Endothelial cell of umbilical vein (primary cell): Measurements from ENCODE around the gene XYLT1. TPM values are rescaled to one million over a fixed set of nuclear protein-coding genes. Genes with fewer than 3 reads are reported as not detected.

ENCODE experiments used
- BruUV-seq: library from RNA; stranded (reverse); fragments of 400-500 nt; replicated peaks from 2 replicates; lab custom pipeline; 2021; lab: Mats Ljungman, UMichigan
- CTCF ChIA-PET: fragments of 300-600, 350-600 bp; sonication (Branson Sonifier 250); formaldehyde crosslinking; loops from one replicate; lab custom pipeline; 2021; ENCODE audit warnings: antibody characterized with exemption, inconsistent platforms; lab: Charles Lee
- POLR2A ChIA-PET: fragments of 300-600, 350-600 bp; sonication (Branson Sonifier 250); formaldehyde crosslinking; loops from one replicate; lab custom pipeline; 2021; ENCODE audit warnings: antibody characterized with exemption, inconsistent platforms; lab: Charles Lee
- DNase-seq: peaks from one replicate; pipeline ENCODE4 v3.0.0-alpha.2; 2011; ENCODE audit warnings: low read depth, low spot score
- FAIRE-seq: peaks from 2 replicates; lab custom pipeline; 2011; peaks lifted over from hg19 to GRCh38; lab: Jason Lieb, UNC
- H2AFZ ChIP-seq: 2 replicates; pipeline ENCODE4 v1.6.0; 2012; ENCODE audit warnings: low read depth, low read length, control low read depth, inconsistent platforms
- H3K27ac ChIP-seq: 2 replicates; pipeline ENCODE4 v1.5.1; 2011; ENCODE audit warnings: low read depth, mild to moderate bottlenecking, control low read depth, low read length, moderate library complexity; ENCODE audit not compliant: insufficient read depth
- H3K27me3 ChIP-seq, 2 experiments: 2 replicates each; pipeline versions ENCODE4 v1.6.0 to v1.6.1; 2011; ENCODE audit warnings: low read length in 2 of 2, mixed read lengths in 1 of 2; ENCODE audit not compliant: control insufficient read depth in 2 of 2, insufficient read depth in 2 of 2
- H3K36me3 ChIP-seq, 2 experiments: 2 replicates in 1 of 2; 3 replicates in 1 of 2; pipeline ENCODE4 v1.5.1; 2011; ENCODE audit warnings: low read length in 2 of 2, mild to moderate bottlenecking in 1 of 2, moderate library complexity in 1 of 2; ENCODE audit not compliant: control insufficient read depth in 2 of 2, insufficient read depth in 2 of 2; ENCODE audit errors: extremely low read depth in 1 of 2
- H3K4me1 ChIP-seq: 3 replicates; pipeline ENCODE4 v1.5.1; 2011; ENCODE audit warnings: mild to moderate bottlenecking, low read length; ENCODE audit not compliant: control insufficient read depth, insufficient read depth; ENCODE audit errors: extremely low read depth
- H3K4me2 ChIP-seq: 2 replicates; pipeline ENCODE4 v1.6.1; 2011; ENCODE audit warnings: low read length, control low read depth, mixed read lengths; ENCODE audit not compliant: insufficient read depth
- H3K4me3 ChIP-seq, 3 experiments: fragments of 200-600 bp in 1 of 3; sonication (generic), shearing (Covaris generic) in 1 of 3; replicated peaks in 1 of 3; 2 replicates each; pipeline ENCODE4 v1.5.1; 2011 to 2016; ENCODE audit warnings: control low read depth in 3 of 3, low read length in 3 of 3, mild to moderate bottlenecking in 2 of 3, inconsistent platforms in 1 of 3, low read depth in 1 of 3, moderate library complexity in 1 of 3; ENCODE audit not compliant: insufficient read depth in 1 of 3
- H3K79me2 ChIP-seq: 2 replicates; pipeline ENCODE4 v1.6.0; 2012; ENCODE audit warnings: low read length, inconsistent platforms; ENCODE audit not compliant: control insufficient read depth, insufficient read depth
- H3K9ac ChIP-seq: replicated peaks from 2 replicates; pipeline ENCODE3; 2011; ENCODE audit warnings: low read length, control low read depth; ENCODE audit not compliant: insufficient read depth; ENCODE audit errors: extremely low read depth
- H3K9me1 ChIP-seq: replicated peaks from 3 replicates; pipeline ENCODE4 v1.6.0; 2011; ENCODE audit warnings: mild to moderate bottlenecking, low read length; ENCODE audit not compliant: control insufficient read depth, insufficient read depth; ENCODE audit errors: extremely low read depth
- H3K9me3 ChIP-seq: replicated peaks from 2 replicates; pipeline ENCODE4 v1.5.1; 2012; ENCODE audit warnings: low read length, inconsistent platforms; ENCODE audit not compliant: control insufficient read depth, insufficient read depth
- H4K20me1 ChIP-seq: replicated peaks from 2 replicates; pipeline ENCODE3; 2011; ENCODE audit warnings: mild to moderate bottlenecking, low read length; ENCODE audit not compliant: control insufficient read depth, insufficient read depth; ENCODE audit errors: extremely low read depth
- EZH2 ChIP-seq: IDR thresholded peaks from 2 replicates; pipeline ENCODE4 v1.6.1; 2012; ENCODE audit warnings: borderline replicate concordance, low read depth, mild to moderate bottlenecking, moderate library complexity, low read length, inconsistent platforms; ENCODE audit not compliant: severe bottlenecking
- FOS ChIP-seq: IDR thresholded peaks from 2 replicates; pipeline ENCODE4 v1.6.1; 2011; ENCODE audit warnings: mild to moderate bottlenecking, low read length, moderate library complexity, borderline replicate concordance; ENCODE audit not compliant: insufficient read depth
- GATA2 ChIP-seq: IDR thresholded peaks from 2 replicates; pipeline ENCODE4 v1.7.0; 2011; ENCODE audit warnings: low read depth, mild to moderate bottlenecking, moderate library complexity, mixed read lengths, low read length; ENCODE audit not compliant: insufficient read length, insufficient read depth
- JUN ChIP-seq: IDR thresholded peaks from 2 replicates; pipeline ENCODE4 v1.6.1; 2011; ENCODE audit warnings: borderline replicate concordance, low read depth; ENCODE audit not compliant: insufficient read length, insufficient read depth
- MYC ChIP-seq: IDR thresholded peaks from one replicate; pipeline ENCODE4 v1.6.1; 2011; ENCODE audit warnings: mild to moderate bottlenecking, low read depth, low read length
- POLR2A ChIP-seq: IDR thresholded peaks from 2 replicates; pipeline ENCODE4 v1.6.1; 2012; ENCODE audit warnings: low read depth, mild to moderate bottlenecking, control low read depth, low read length
- POLR2AphosphoS5 ChIP-seq: IDR thresholded peaks from 2 replicates; pipeline ENCODE4 v1.6.1; 2012; ENCODE audit warnings: low read depth, mild to moderate bottlenecking, control low read depth, low read length, moderate library complexity; ENCODE audit not compliant: insufficient read depth
- dilution Hi-C: fragments of 300-500 bp; cut with MboI; formaldehyde crosslinking; loops from one replicate; pipeline ENCODE4 v1.15.0; 2019; ENCODE audit warnings: low sequenced_read_pairs; ENCODE audit not compliant: extremely low pct_ligation_motif_present
- intact Hi-C: fragments of 100-400 bp; cut with micrococcal nuclease; formaldehyde crosslinking; loops from one replicate; pipeline ENCODE4 v1.10.0; 2022
- polyA plus RNA-seq, 4 experiments: library from polyadenylated mRNA; depleted of rRNA in 3 of 4; stranded (reverse) in 3 of 4; unstranded in 1 of 4; fragments of >200 nt; gene quantifications; 2 replicates each; pipeline versions ENCODE4 v1.2.1 to v1.2.3, GENCODE V29; 2011 to 2012; ENCODE audit warnings: missing spikeins in 1 of 4
- total RNA-seq: library from RNA; stranded (reverse); gene quantifications from 2 replicates; pipeline ENCODE4 v1.2.3, GENCODE V29; 2021
- TF ChIP-seq, protein P1 (sequence below): IDR thresholded peaks from 2 replicates; pipeline ENCODE4 v1.6.1; 2011; ENCODE audit not compliant: insufficient read depth, insufficient read length
- TF ChIP-seq, protein P2 (sequence below), 2 donors: IDR thresholded peaks; 1 replicate in 1 of 2; 2 replicates in 1 of 2; pipeline ENCODE4 v1.5.1; 2011; ENCODE audit warnings: low read length in 2 of 2, mild to moderate bottlenecking in 2 of 2, moderate library complexity in 2 of 2, control low read depth in 1 of 2, inconsistent platforms in 1 of 2, low read depth in 1 of 2; ENCODE audit not compliant: insufficient read depth in 1 of 2; ENCODE audit errors: extremely low read depth in 1 of 2

XYLT1 gene
- total and polyA plus RNA-seq, 2 donors (not counting 3 experiments of a cell fraction or from before 2014, with no cell fraction given): 0.63 to 2.9 TPM

DNA sequence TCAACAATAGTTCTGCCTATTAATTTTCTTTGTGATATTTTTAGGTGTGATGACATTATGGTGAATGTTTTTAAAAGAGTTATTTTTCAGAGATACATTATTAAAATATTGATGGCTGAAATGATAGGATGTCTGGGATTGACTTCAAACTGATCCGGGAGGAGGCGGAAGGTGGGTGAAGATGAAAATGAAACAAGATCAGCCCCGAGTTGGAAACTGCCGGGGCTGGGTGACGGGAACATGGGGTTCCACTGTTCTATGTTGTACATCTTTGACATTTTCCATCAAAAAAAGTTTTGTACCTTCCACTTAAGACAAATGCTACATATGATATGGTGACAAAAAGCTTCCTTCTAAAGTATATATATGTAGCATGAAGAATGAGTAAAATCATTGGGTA lies 336.9 kb downstream of the XYLT1 start:
- DNase-seq: no peak
- Histone ChIP-seq H2AFZ (no peak overlapping the region), H3K4me3 (no peak overlapping the region), H3K9me1 (no peaks in the 10 kb centered on the region), H3K9me3 (peaks cover 6% of the 10 kb centered on the region), H3K4me2 (no peak overlapping the region), H3K4me1 (no peaks in the 10 kb centered on the region), H4K20me1 (no peaks in the 10 kb centered on the region), H3K36me3 (no peaks in the 10 kb centered on the region), H3K27me3 (no peaks in the 10 kb centered on the region), H3K79me2 (no peaks in the 10 kb centered on the region), H3K9ac (no peak overlapping the region), H3K27ac (no peak overlapping the region)
- no TSS peak for BruUV-seq
- CTCF ChIA-PET: no interaction called here
- POLR2A ChIA-PET: no interaction called here
- intact Hi-C loops: no loop called here
- FAIRE-seq: no peak
- dilution Hi-C loops: no loop called here
- TF ChIP-seq GATA2 (no peak), FOS (no peak), POLR2AphosphoS5 (no peak), JUN (no peak)

DNA sequence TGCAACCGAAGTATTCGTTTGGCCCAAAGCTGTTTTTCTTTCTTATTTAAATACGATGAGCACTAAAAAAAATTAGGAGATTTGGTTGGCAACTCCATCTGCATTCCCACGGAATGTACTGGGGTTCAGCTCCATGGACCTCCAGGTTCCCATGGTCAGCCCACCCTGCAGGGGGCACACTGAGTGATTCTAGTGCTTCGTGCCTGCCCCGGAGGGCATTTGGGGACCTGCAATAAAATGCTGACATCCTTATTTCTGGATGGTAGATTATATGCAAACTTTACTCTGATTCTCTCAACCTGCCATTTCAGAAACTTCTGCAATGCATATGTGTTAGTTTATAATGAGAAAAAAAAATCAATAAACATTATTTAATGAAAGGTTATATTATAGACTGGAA lies 339.4 kb downstream of the XYLT1 start:
- Histone ChIP-seq H3K4me2 (no peak overlapping the region), H3K36me3 (no peaks in the 10 kb centered on the region), H4K20me1 (no peaks in the 10 kb centered on the region), H3K9me1 (no peaks in the 10 kb centered on the region), H3K9ac (no peak overlapping the region), H3K27ac (no peak overlapping the region), H2AFZ (no peak overlapping the region), H3K27me3 (no peaks in the 10 kb centered on the region), H3K4me1 (no peaks in the 10 kb centered on the region), H3K79me2 (no peaks in the 10 kb centered on the region), H3K9me3 (peaks cover 5% of the 10 kb centered on the region), H3K4me3 (no peak overlapping the region)
- intact Hi-C loops: no loop called here
- DNase-seq (no peak), FAIRE-seq (no peak)
- ChIA-PET CTCF (no interaction called here), POLR2A (no interaction called here)
- TF ChIP-seq FOS: no peak
- TF ChIP-seq, protein P1, sequence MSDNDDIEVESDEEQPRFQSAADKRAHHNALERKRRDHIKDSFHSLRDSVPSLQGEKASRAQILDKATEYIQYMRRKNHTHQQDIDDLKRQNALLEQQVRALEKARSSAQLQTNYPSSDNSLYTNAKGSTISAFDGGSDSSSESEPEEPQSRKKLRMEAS: no peak
- TF ChIP-seq, protein P2, sequence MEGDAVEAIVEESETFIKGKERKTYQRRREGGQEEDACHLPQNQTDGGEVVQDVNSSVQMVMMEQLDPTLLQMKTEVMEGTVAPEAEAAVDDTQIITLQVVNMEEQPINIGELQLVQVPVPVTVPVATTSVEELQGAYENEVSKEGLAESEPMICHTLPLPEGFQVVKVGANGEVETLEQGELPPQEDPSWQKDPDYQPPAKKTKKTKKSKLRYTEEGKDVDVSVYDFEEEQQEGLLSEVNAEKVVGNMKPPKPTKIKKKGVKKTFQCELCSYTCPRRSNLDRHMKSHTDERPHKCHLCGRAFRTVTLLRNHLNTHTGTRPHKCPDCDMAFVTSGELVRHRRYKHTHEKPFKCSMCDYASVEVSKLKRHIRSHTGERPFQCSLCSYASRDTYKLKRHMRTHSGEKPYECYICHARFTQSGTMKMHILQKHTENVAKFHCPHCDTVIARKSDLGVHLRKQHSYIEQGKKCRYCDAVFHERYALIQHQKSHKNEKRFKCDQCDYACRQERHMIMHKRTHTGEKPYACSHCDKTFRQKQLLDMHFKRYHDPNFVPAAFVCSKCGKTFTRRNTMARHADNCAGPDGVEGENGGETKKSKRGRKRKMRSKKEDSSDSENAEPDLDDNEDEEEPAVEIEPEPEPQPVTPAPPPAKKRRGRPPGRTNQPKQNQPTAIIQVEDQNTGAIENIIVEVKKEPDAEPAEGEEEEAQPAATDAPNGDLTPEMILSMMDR (IDR thresholded peaks at IDR 0.05; ENCODE audit: extremely low read depth in 1 of 2, insufficient read depth in 1 of 2, low read depth in 1 of 2, low read length in 2 of 2): no peak
- TF ChIP-seq MYC: no peak
- TF ChIP-seq JUN: no peak
- TF ChIP-seq EZH2: no peak
- TF ChIP-seq POLR2AphosphoS5: no peak
- no peak for TF ChIP-seq GATA2
- no peak for TF ChIP-seq POLR2A
- dilution Hi-C loops: no loop called here
- no TSS peak for BruUV-seq
